BLaER1 (cell line): ENCODE results near the gene XPNPEP1.

Source experiments
- H3K27ac ChIP-seq: shearing (Covaris generic); formaldehyde crosslinking; 2 replicates; pipeline ENCODE4 v1.8.1; 2022
- H3K27me3 ChIP-seq: shearing (Covaris generic); formaldehyde crosslinking; 2 replicates; pipeline ENCODE4 v1.8.1; 2022
- H3K36me3 ChIP-seq: shearing (Covaris generic); formaldehyde crosslinking; 2 replicates; pipeline ENCODE4 v1.8.1; 2022
- H3K4me1 ChIP-seq: shearing (Covaris generic); formaldehyde crosslinking; 2 replicates; pipeline ENCODE4 v1.8.1; 2022
- H3K4me2 ChIP-seq: shearing (Covaris generic); formaldehyde crosslinking; 2 replicates; pipeline ENCODE4 v1.8.1; 2022
- H3K4me3 ChIP-seq: shearing (Covaris generic); formaldehyde crosslinking; 2 replicates; pipeline ENCODE4 v1.8.1; 2022
- H3K9ac ChIP-seq: shearing (Covaris generic); formaldehyde crosslinking; 2 replicates; pipeline ENCODE4 v1.8.1; 2022
- H3K9me3 ChIP-seq: shearing (Covaris generic); formaldehyde crosslinking; 2 replicates; pipeline ENCODE4 v1.8.1; 2022
- H4K20me1 ChIP-seq: shearing (Covaris generic); formaldehyde crosslinking; 2 replicates; pipeline ENCODE4 v1.8.1; 2022
- Cebpa-rat ChIP-seq: shearing (Covaris generic); IDR thresholded peaks from 2 replicates; pipeline ENCODE4 v1.8.1; 2022

Gene XPNPEP1

DNA sequence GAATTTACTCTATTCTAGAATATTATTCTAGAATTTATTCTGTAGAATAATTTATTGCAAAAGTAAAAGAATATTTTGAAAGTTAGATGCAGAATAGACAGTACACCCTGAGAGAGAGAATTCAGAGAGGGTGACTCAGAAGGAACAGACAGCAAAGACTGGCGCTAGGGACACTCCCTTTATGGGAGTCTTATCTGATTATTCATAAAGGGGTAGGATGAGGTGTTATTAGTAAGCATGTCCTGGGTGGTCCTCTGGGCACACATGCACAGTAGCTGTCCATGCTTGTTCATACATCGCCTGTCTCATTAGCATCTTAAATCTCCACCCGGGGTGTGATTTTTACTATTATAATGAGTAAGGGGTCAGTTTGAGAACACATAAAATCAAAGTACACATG, 100.1 kb downstream of the XPNPEP1 start:
- no peak for TF ChIP-seq Cebpa-rat
- H3K4me3 ChIP-seq = no peak overlapping the region
- no peaks in the 10 kb centered on the region for H3K9me3 ChIP-seq
- no peak overlapping the region for H3K9ac ChIP-seq
- H3K36me3 ChIP-seq = no peaks in the 10 kb centered on the region
- H4K20me1 ChIP-seq = no peaks in the 10 kb centered on the region
- no peaks in the 10 kb centered on the region for H3K27me3 ChIP-seq
- no peak overlapping the region for H3K27ac ChIP-seq
- no peaks in the 10 kb centered on the region for H3K4me1 ChIP-seq
- H3K4me2 ChIP-seq = no peak overlapping the region

DNA sequence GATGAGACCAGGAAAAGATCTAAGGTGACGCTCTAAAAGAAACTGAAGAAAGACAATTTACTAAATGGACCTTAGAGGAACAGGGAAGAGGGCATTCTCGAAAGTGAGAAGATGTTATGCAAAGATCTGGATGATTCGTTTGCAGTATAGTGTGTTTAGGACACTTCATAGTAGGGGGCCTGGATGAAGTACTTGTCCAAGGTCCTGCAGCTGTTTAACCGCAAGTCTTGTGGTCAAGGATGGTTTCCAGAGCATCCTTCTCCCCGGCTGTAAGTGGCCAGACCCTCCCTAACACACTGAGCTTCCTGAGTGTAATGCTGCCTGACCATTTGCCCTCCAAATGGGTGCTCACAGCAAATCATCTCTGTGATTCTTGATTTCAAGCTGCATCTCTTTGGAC, 101.6 kb downstream of the XPNPEP1 start:
- H3K4me1 ChIP-seq = no peaks in the 10 kb centered on the region
- H3K27me3 ChIP-seq = no peaks in the 10 kb centered on the region
- no peak overlapping the region for H3K27ac ChIP-seq
- no peaks in the 10 kb centered on the region for H3K9me3 ChIP-seq
- H3K36me3 ChIP-seq = no peaks in the 10 kb centered on the region
- no peak overlapping the region for H3K9ac ChIP-seq
- no peak overlapping the region for H3K4me3 ChIP-seq
- no peaks in the 10 kb centered on the region for H4K20me1 ChIP-seq
- TF ChIP-seq Cebpa-rat = no peak
- no peak overlapping the region for H3K4me2 ChIP-seq

DNA sequence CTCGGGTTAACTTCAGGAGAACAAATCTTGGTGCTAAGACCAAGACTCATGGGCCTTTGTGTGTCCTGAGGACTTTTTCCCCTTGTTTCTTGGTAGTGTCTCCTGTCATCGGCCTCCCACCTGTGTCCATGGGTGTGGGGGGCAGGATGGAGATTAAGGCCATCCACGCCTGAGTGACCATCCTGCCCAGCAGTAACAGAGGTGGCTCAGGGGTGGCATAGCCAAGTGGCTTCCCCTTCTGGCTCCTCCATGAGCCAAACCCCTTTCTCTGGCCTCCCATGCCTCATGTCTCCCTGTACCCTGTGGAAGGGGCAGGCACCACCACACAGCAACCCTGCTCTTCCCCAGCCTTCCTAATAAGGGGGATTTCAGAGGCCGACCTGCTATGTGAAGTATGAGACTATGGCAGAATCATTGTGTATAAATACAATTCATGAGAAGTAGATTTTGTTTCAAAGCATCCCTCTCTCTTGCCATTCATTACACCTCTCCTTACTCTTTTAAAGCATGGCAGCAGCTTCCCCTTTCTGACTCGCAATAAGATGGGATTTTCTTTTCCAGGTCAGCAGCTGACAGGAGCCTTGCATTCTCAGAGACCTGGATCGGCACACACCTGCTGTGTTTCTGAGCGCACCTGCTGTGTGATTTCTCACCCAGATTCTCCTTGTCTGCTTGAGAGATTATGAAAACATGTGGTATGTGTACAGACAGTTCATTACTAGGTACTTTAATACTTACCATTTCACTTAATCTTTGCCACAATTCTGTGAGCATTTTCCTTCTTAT, 102.5 kb downstream of the XPNPEP1 start:
- Histone ChIP-seq H3K27me3 (no peaks in the 10 kb centered on the region), H3K4me2 (no peak overlapping the region), H3K36me3 (no peaks in the 10 kb centered on the region), H3K4me1 (no peaks in the 10 kb centered on the region), H3K27ac (no peak overlapping the region), H3K9ac (no peak overlapping the region), H3K9me3 (no peaks in the 10 kb centered on the region), H4K20me1 (no peaks in the 10 kb centered on the region), H3K4me3 (no peak overlapping the region)
- TF ChIP-seq Cebpa-rat = no peak

DNA sequence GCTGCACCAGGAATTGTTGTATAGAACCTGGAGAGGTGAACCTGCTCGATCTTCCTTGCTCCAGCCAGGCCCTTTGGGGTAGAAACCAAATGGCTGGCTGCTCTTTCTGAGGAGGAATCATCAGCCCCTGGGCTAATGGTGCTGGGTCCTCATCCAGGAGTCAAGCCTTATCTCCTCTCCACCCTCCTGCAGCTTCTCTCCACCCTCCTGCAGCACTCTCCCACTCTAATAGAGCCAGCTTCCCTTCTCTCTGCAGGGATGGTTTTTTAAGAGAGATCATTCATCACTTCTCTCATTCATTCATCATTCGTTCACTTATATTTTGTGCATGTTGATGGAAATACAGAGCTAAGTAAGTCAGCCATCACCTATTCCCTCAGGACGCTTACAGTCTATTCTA, 103.5 kb downstream of the XPNPEP1 start:
- Histone ChIP-seq H3K9me3 (no peaks in the 10 kb centered on the region), H3K27ac (no peak overlapping the region), H4K20me1 (no peaks in the 10 kb centered on the region), H3K9ac (no peak overlapping the region), H3K4me1 (no peaks in the 10 kb centered on the region), H3K4me3 (no peak overlapping the region), H3K27me3 (no peaks in the 10 kb centered on the region), H3K4me2 (no peak overlapping the region), H3K36me3 (no peaks in the 10 kb centered on the region)
- no peak for TF ChIP-seq Cebpa-rat
